Superior temporal gyrus (tissue), 1 donor: ENCODE measurements around the gene MYBPC2.
"Not testable (repeated sequence)": the region's sequence is repeated elsewhere in the genome, so short reads cannot be mapped to it uniquely, and the experiment has no call there.

ENCODE experiments used
- DNase-seq: peaks from one replicate; pipeline ENCODE4 v3.0.0-alpha.2; 2016; ENCODE audit errors: extremely low spot score

MYBPC2 gene

GRCh38 chr19:50459638-50460037 is 26.9 kb downstream of the MYBPC2 start:
- DNase-seq: no peak

GRCh38 chr19:50460161-50460765 is 27.6 kb downstream of the MYBPC2 start:
- DNase-seq: no peak

- peak; percentile 79 for DNase-seq
Observed at GRCh38 chr19:50461066-50461875, 28.6 kb downstream of the MYBPC2 start.

- DNase-seq: no peak
Observed at GRCh38 chr19:50462970-50463369, 30.3 kb downstream of the MYBPC2 start.

GRCh38 chr19:50464348-50464747 is 31.7 kb downstream of the MYBPC2 start:
- DNase-seq: no peak

GRCh38 chr19:50465000-50465399 is 32.3 kb downstream of the MYBPC2 start:
- no peak for DNase-seq

GRCh38 chr19:50465986-50466705 is 33.5 kb downstream of the MYBPC2 start:
- no peak for DNase-seq

- no peak for DNase-seq
Observed at GRCh38 chr19:50466706-50467039, 34.0 kb downstream of the MYBPC2 start.

- DNase-seq: no peak
Observed at GRCh38 chr19:50467566-50467965, 34.9 kb downstream of the MYBPC2 start.

GRCh38 chr19:50468818-50469217 is 36.1 kb downstream of the MYBPC2 start:
- DNase-seq: no peak

- not testable (repeated sequence) for DNase-seq
Observed at GRCh38 chr19:50473336-50473735, 40.6 kb downstream of the MYBPC2 start.

- DNase-seq: no peak
Observed at GRCh38 chr19:50475101-50475568, 42.4 kb downstream of the MYBPC2 start.

- DNase-seq: no peak
Observed at GRCh38 chr19:50475736-50476223, 43.1 kb downstream of the MYBPC2 start.

GRCh38 chr19:50476224-50476906 is 43.7 kb downstream of the MYBPC2 start, which contains the start of the genes EMC10 and GARIN5A:
TSS of gene EMC10 (plus strand) at chr19:50476507. CDS start at chr19:50476545, 38 bp downstream.
TSS of gene GARIN5A (minus strand) at chr19:50476848. CDS start at chr19:50476388, 460 bp downstream.
- DNase-seq: peak; percentile 89

GRCh38 chr19:50476907-50477238 is 44.2 kb downstream of the MYBPC2 start:
- no peak for DNase-seq

- no peak for DNase-seq
Observed at GRCh38 chr19:50477751-50478515, 45.2 kb downstream of the MYBPC2 start.

- DNase-seq: peak; percentile 31
Observed at GRCh38 chr19:50478901-50479715, 46.4 kb downstream of the MYBPC2 start.

- DNase-seq: no peak
Observed at GRCh38 chr19:50479761-50480251, 47.1 kb downstream of the MYBPC2 start.

GRCh38 chr19:50480281-50481111 is 47.8 kb downstream of the MYBPC2 start:
- DNase-seq: no peak
